Keratinocyte (primary cell): Measurements from ENCODE around the gene TMEM144.

ENCODE experiments used
- CTCF ChIP-seq, 3 experiments: IDR thresholded peaks in 1 of 3; conservative IDR thresholded peaks in 1 of 3; optimal IDR thresholded peaks in 1 of 3; 2 replicates in 2 of 3; 3 replicates in 1 of 3; pipeline versions ENCODE3 to v1.5.1; 2011; ENCODE audit warnings: low read length in 3 of 3, mild to moderate bottlenecking in 3 of 3, moderate library complexity in 2 of 3, control low read depth in 1 of 3, inconsistent platforms in 1 of 3; ENCODE audit not compliant: insufficient read depth in 2 of 3; ENCODE audit errors: extremely low read depth in 1 of 3
- EZH2 ChIP-seq: IDR thresholded peaks from one replicate; pipeline ENCODE4 v1.6.1; 2012; ENCODE audit warnings: inconsistent platforms, mild to moderate bottlenecking, low read length, moderate library complexity

- TF ChIP-seq EZH2 (no peak), CTCF (optimal IDR thresholded peaks at IDR 0.05 in 1 of 3, IDR thresholded peaks at IDR 0.05 in 1 of 3, conservative IDR thresholded peaks at IDR 0.05 in 1 of 3; ENCODE audit: extremely low read depth in 1 of 3, insufficient read depth in 2 of 3, low read length in 3 of 3) (no peak)
These were observed 87.6 kb downstream of the TMEM144 start for GRCh38 chr4:158297866-158298265.
